Astrocyte (in vitro differentiated cells and primary cell): ENCODE measurements around the gene AHNAK. TPM values are rescaled to one million over a fixed set of nuclear protein-coding genes. Genes with fewer than 3 reads are reported as not detected.

Experiments used
- DNase-seq: peaks from one replicate; pipeline ENCODE4 v3.0.0-alpha.2; 2010; ENCODE audit warnings: low read depth
- FAIRE-seq: peaks from 2 replicates; lab custom pipeline; 2011; peaks lifted over from hg19 to GRCh38; lab: Jason Lieb, UNC
- H2AFZ ChIP-seq: 2 replicates; pipeline ENCODE4 v1.6.0; 2012; ENCODE audit warnings: low read depth, low read length, inconsistent platforms
- H3K27ac ChIP-seq: 2 replicates; pipeline ENCODE4 v1.5.1; 2011; ENCODE audit warnings: low read depth, low read length, inconsistent platforms
- H3K27me3 ChIP-seq: 2 replicates; pipeline ENCODE4 v1.6.0; 2011; ENCODE audit warnings: low read length, inconsistent platforms; ENCODE audit not compliant: insufficient read depth
- H3K36me3 ChIP-seq: 2 replicates; pipeline ENCODE4 v1.5.1; 2011; ENCODE audit warnings: low read length, inconsistent platforms; ENCODE audit not compliant: insufficient read depth
- H3K4me1 ChIP-seq: 2 replicates; pipeline ENCODE4 v1.5.1; 2011; ENCODE audit warnings: low read length, inconsistent platforms; ENCODE audit not compliant: insufficient read depth
- H3K4me2 ChIP-seq: 2 replicates; pipeline ENCODE4 v1.6.0; 2012; ENCODE audit warnings: low read length, inconsistent platforms
- H3K4me3 ChIP-seq: 2 replicates; pipeline ENCODE4 v1.5.1; 2011; ENCODE audit warnings: low read depth, mild to moderate bottlenecking, low read length, inconsistent platforms; ENCODE audit not compliant: insufficient read depth
- H3K79me2 ChIP-seq: 2 replicates; pipeline ENCODE4 v1.6.0; 2012; ENCODE audit warnings: mild to moderate bottlenecking, low read length, inconsistent platforms; ENCODE audit not compliant: insufficient read depth
- H3K9ac ChIP-seq: 2 replicates; pipeline ENCODE4 v1.6.0; 2012; ENCODE audit warnings: mild to moderate bottlenecking, low read length, inconsistent platforms
- H3K9me3 ChIP-seq: 2 replicates; pipeline ENCODE4 v1.5.1; 2012; ENCODE audit warnings: low read depth, mild to moderate bottlenecking, low read length, inconsistent platforms; ENCODE audit not compliant: insufficient read depth
- H4K20me1 ChIP-seq: 2 replicates; pipeline ENCODE4 v1.6.0; 2012; ENCODE audit warnings: low read length, inconsistent platforms; ENCODE audit not compliant: insufficient read depth
- H3K27ac Mint-ChIP-seq: one replicate; pipeline ENCODE4 v1.8.0; 2021; ENCODE audit warnings: mild to moderate bottlenecking, mixed read lengths; ENCODE audit not compliant: unreplicated experiment
- H3K27me3 Mint-ChIP-seq: one replicate; pipeline ENCODE4 v1.8.0; 2021; ENCODE audit warnings: low read depth, mixed read lengths; ENCODE audit not compliant: unreplicated experiment
- H3K36me3 Mint-ChIP-seq: one replicate; pipeline ENCODE4 v1.8.0; 2021; ENCODE audit warnings: low read depth, mixed read lengths; ENCODE audit not compliant: unreplicated experiment
- H3K4me1 Mint-ChIP-seq: one replicate; pipeline ENCODE4 v1.8.0; 2021; ENCODE audit warnings: low read depth, mixed read lengths; ENCODE audit not compliant: unreplicated experiment
- H3K4me3 Mint-ChIP-seq: one replicate; pipeline ENCODE4 v1.8.0; 2021; ENCODE audit warnings: mild to moderate bottlenecking, moderate library complexity, mixed read lengths; ENCODE audit not compliant: unreplicated experiment
- H3K9me3 Mint-ChIP-seq: one replicate; pipeline ENCODE4 v1.8.0; 2021; ENCODE audit warnings: mild to moderate bottlenecking, mixed read lengths; ENCODE audit not compliant: unreplicated experiment
- EZH2 ChIP-seq: IDR thresholded peaks from 2 replicates; pipeline ENCODE4 v1.6.1; 2012; ENCODE audit warnings: mild to moderate bottlenecking, low read length, inconsistent platforms; ENCODE audit not compliant: insufficient read depth
- total RNA-seq: library from RNA; stranded (reverse); gene quantifications from 2 replicates; pipeline ENCODE4 v1.2.1, GENCODE V29; 2021
- TF ChIP-seq, protein P1 (sequence below): IDR thresholded peaks from 2 replicates; pipeline ENCODE4 v1.5.1; 2011; ENCODE audit warnings: low read depth, mild to moderate bottlenecking, inconsistent platforms, low read length, moderate library complexity; ENCODE audit not compliant: insufficient read depth

Gene AHNAK
- total RNA-seq, 1 donor from 2014 or later = 378 TPM

DNA sequence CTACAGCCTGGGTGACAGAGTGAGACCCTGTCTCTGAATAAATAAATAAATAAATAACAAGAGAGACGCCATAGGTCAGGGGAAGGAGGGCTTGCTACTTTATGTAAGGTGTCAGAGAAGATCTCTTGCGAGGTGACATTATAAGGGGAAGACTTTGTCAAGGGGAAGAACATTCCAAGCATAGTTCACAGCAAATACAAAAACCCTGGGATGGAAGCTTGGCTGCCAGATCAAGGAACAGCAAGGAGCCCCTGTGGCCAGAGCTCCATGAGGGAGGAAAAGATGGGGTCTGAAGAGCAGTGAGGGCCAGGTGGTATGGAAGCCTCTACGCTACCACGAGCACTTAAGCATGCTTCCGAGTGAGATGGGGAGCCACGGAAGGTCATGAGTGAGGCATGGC is 62.3 kb downstream of the AHNAK start:
- Histone ChIP-seq H3K9ac (no peak overlapping the region), H3K36me3 (no peaks in the 10 kb centered on the region), H2AFZ (no peak overlapping the region), H3K4me3 (no peak overlapping the region), H3K9me3 (no peaks in the 10 kb centered on the region), H3K27me3 (no peaks in the 10 kb centered on the region), H3K79me2 (no peaks in the 10 kb centered on the region), H3K4me2 (no peak overlapping the region), H3K27ac (no peak overlapping the region), H3K4me1 (peaks cover 4% of the 10 kb centered on the region), H4K20me1 (no peaks in the 10 kb centered on the region)
- Mint-ChIP-seq H3K36me3 (peaks cover 8% of the 10 kb centered on the region), H3K4me3 (no peak overlapping the region), H3K4me1 (peaks cover 6% of the 10 kb centered on the region), H3K9me3 (no peaks in the 10 kb centered on the region), H3K27me3 (peaks cover 6% of the 10 kb centered on the region), H3K27ac (no peak overlapping the region)
- TF ChIP-seq, protein P1, sequence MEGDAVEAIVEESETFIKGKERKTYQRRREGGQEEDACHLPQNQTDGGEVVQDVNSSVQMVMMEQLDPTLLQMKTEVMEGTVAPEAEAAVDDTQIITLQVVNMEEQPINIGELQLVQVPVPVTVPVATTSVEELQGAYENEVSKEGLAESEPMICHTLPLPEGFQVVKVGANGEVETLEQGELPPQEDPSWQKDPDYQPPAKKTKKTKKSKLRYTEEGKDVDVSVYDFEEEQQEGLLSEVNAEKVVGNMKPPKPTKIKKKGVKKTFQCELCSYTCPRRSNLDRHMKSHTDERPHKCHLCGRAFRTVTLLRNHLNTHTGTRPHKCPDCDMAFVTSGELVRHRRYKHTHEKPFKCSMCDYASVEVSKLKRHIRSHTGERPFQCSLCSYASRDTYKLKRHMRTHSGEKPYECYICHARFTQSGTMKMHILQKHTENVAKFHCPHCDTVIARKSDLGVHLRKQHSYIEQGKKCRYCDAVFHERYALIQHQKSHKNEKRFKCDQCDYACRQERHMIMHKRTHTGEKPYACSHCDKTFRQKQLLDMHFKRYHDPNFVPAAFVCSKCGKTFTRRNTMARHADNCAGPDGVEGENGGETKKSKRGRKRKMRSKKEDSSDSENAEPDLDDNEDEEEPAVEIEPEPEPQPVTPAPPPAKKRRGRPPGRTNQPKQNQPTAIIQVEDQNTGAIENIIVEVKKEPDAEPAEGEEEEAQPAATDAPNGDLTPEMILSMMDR = no peak
- TF ChIP-seq EZH2 = no peak
- FAIRE-seq (no peak), DNase-seq (no peak)

DNA sequence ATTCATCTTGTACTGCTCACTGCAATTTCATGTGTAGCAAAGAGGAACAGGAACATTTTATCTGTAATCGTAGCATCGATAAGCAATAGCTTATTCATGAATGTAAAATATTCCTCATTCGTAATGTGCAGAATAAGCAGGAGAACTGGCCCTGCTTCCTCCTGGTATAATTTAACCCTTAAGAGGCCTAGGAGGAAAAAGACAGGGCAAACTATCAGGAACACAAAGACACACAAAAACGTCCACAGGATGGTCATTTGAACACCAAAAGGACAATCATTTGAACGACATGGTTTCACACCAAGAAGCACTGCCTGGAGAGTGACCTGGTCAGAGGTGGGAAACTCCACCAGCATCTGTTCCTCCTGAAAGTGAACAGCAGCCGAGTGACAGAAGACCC is 63.9 kb downstream of the AHNAK start:
- H3K4me1 Mint-ChIP-seq = peaks cover 6% of the 10 kb centered on the region
- no peaks in the 10 kb centered on the region for H3K9me3 ChIP-seq
- H3K4me3 Mint-ChIP-seq = no peak overlapping the region
- H3K79me2 ChIP-seq = no peaks in the 10 kb centered on the region
- H3K36me3 ChIP-seq = no peaks in the 10 kb centered on the region
- FAIRE-seq (no peak), DNase-seq (no peak)
- TF ChIP-seq EZH2 = no peak
- TF ChIP-seq, protein P1 = no peak
- no peak overlapping the region for H2AFZ ChIP-seq
- peaks cover 5% of the 10 kb centered on the region for H3K36me3 Mint-ChIP-seq
- H3K4me3 ChIP-seq = no peak overlapping the region
- H3K27ac Mint-ChIP-seq = no peak overlapping the region
- H3K9me3 Mint-ChIP-seq = no peaks in the 10 kb centered on the region
- peaks cover 4% of the 10 kb centered on the region for H3K4me1 ChIP-seq
- H3K27me3 Mint-ChIP-seq = peaks cover 6% of the 10 kb centered on the region
- H3K27ac ChIP-seq = no peak overlapping the region
- no peak overlapping the region for H3K4me2 ChIP-seq
- H4K20me1 ChIP-seq = no peaks in the 10 kb centered on the region
- H3K9ac ChIP-seq = no peak overlapping the region
- no peaks in the 10 kb centered on the region for H3K27me3 ChIP-seq

DNA sequence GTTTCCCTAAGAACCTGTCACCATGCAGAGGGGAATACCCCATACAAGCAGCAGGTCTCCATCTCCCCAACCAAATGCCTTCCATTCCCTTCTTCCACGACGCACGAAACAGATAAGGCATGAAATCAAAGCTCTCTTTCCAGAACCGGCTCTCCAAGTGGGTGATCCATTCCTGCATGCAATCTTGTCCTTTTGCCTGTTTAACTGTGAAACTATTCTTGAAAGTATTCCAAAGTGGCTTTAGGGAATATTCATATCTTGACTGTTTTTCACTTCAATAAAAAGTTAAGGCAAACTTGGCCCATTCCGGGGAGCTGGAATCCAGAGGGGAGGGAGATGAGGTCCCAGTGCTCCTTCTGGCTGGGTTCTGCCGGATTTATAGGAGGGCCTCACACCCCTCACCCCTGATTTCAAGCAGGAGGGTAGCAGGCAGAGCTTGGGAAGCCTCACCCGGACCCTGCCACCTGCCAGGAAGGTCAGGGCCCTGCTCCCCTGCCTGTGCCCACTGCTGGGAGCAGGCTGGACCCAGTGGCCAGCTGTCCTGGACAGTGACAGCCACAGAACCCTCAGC is 66.9 kb downstream of the AHNAK start:
- Histone ChIP-seq H3K4me3 (no peak overlapping the region), H3K9me3 (no peaks in the 10 kb centered on the region), H3K4me2 (no peak overlapping the region), H3K36me3 (no peaks in the 10 kb centered on the region), H3K79me2 (no peaks in the 10 kb centered on the region), H3K9ac (no peak overlapping the region), H2AFZ (no peak overlapping the region), H3K27me3 (no peaks in the 10 kb centered on the region), H3K4me1 (peaks cover 4% of the 10 kb centered on the region), H4K20me1 (no peaks in the 10 kb centered on the region), H3K27ac (no peak overlapping the region)
- FAIRE-seq (no peak), DNase-seq (no peak)
- Mint-ChIP-seq H3K4me1 (peaks cover 6% of the 10 kb centered on the region), H3K36me3 (no peaks in the 10 kb centered on the region), H3K27me3 (peaks cover 1% of the 10 kb centered on the region), H3K27ac (no peak overlapping the region), H3K4me3 (no peak overlapping the region), H3K9me3 (no peaks in the 10 kb centered on the region)
- TF ChIP-seq, protein P1 = no peak
- no peak for TF ChIP-seq EZH2
